ENCODE data around the gene SEZ6. TPM values are rescaled to one million over a fixed set of nuclear protein-coding genes. Genes with fewer than 3 reads are reported as not detected.

Gene SEZ6
- total RNA-seq, 6 donors from 2014 or later: 0.20 to 0.47 (median 0.30) TPM; not detected in 3

DNA sequence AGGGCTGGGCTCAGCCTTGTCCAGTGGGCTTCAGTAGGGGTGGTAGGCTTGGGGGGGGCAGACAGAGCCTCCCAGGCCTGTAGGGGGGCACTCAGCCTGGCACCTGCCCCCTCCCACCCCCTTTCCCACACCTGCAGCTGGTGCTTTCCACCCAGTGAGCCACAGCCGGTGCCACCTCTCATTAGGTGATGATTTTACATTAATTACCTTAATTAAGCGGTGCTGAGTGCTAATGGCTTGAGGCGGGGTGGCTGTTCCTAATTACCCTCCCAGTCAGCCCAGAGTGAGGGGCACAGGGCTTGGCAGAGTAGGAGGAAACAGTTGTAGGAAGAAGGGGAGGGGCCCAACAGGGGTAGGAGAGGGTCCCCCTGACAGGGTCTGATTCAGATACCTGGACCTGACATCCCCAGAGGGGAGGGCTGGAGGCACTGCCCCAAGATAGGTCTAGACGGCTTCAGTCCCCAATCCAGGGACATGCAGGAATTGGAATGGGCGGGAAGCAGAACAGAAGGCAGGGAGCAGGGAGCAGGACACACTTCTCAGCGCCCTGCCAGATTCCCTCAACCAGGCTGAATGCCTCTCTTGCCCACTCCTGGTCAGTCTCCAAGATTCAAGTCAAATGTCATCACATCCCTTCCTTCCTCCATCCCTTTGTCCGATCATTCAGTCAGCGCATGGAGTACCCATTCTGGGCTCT, 28.0 kb downstream of the SEZ6 start:
- Histone ChIP-seq H3K4me3 (no peak overlapping the region), H3K9me3 (no peaks in the 10 kb centered on the region), H3K27me3 (no peaks in the 10 kb centered on the region), H3K27ac (no peak overlapping the region), H3K4me1 (peaks cover 4 to 12% (median 9%) of the 10 kb centered on the region in 4 donors), H3K36me3 (no peaks in the 10 kb centered on the region)
- TF ChIP-seq, protein P1, sequence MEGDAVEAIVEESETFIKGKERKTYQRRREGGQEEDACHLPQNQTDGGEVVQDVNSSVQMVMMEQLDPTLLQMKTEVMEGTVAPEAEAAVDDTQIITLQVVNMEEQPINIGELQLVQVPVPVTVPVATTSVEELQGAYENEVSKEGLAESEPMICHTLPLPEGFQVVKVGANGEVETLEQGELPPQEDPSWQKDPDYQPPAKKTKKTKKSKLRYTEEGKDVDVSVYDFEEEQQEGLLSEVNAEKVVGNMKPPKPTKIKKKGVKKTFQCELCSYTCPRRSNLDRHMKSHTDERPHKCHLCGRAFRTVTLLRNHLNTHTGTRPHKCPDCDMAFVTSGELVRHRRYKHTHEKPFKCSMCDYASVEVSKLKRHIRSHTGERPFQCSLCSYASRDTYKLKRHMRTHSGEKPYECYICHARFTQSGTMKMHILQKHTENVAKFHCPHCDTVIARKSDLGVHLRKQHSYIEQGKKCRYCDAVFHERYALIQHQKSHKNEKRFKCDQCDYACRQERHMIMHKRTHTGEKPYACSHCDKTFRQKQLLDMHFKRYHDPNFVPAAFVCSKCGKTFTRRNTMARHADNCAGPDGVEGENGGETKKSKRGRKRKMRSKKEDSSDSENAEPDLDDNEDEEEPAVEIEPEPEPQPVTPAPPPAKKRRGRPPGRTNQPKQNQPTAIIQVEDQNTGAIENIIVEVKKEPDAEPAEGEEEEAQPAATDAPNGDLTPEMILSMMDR (IDR thresholded peaks at IDR 0.05): no peak
- TF ChIP-seq POLR2AphosphoS5 (IDR thresholded peaks at IDR 0.05) (no peak), POLR2A (IDR thresholded peaks at IDR 0.05) (no peak), EP300 (IDR thresholded peaks at IDR 0.05) (no peak)
- 80 to 85% methylated on average over 8 of the region's 8 CpGs for WGBS, 2 donors
- no peak for ATAC-seq (ENCODE audit: low FRiP score in 2 of 2)
- DNase-seq: no peak

- 90% methylated on average over 2 of the region's 5 CpGs; no CpG with 5 or more reads in 1 of the 2 donors for WGBS, 2 donors
- Histone ChIP-seq H3K36me3 (no peaks in the 10 kb centered on the region), H3K27me3 (no peaks in the 10 kb centered on the region), H3K4me1 (peaks cover 0 to 8% (median 0%) of the 10 kb centered on the region in 4 donors), H3K4me3 (no peak overlapping the region), H3K9me3 (no peaks in the 10 kb centered on the region), H3K27ac (no peak overlapping the region)
- no peak for ATAC-seq (ENCODE audit: low FRiP score in 2 of 2)
- DNase-seq: no peak
- no peak for TF ChIP-seq EP300 (IDR thresholded peaks at IDR 0.05)
- no peak for TF ChIP-seq POLR2A (IDR thresholded peaks at IDR 0.05)
Observed at GRCh38 chr17:28975646-28976045, 30.2 kb downstream of the SEZ6 start.

GRCh38 chr17:28975031-28975430, 30.8 kb downstream of the SEZ6 start:
- Histone ChIP-seq H3K36me3 (no peaks in the 10 kb centered on the region), H3K4me3 (no peak overlapping the region), H3K27me3 (no peaks in the 10 kb centered on the region), H3K4me1 (peaks cover 0 to 13% (median 0%) of the 10 kb centered on the region in 4 donors), H3K27ac (no peak overlapping the region), H3K9me3 (no peaks in the 10 kb centered on the region)
- DNase-seq (no peak), ATAC-seq (ENCODE audit: low FRiP score in 2 of 2) (no peak)
- TF ChIP-seq EP300 (IDR thresholded peaks at IDR 0.05) (no peak), POLR2AphosphoS5 (IDR thresholded peaks at IDR 0.05) (no peak), POLR2A (IDR thresholded peaks at IDR 0.05) (no peak)
- TF ChIP-seq, protein P1 (IDR thresholded peaks at IDR 0.05): no peak
- 95% methylated on average over 2 of the region's 2 CpGs; no CpG with 5 or more reads in 1 of the 2 donors for WGBS, 2 donors

DNA sequence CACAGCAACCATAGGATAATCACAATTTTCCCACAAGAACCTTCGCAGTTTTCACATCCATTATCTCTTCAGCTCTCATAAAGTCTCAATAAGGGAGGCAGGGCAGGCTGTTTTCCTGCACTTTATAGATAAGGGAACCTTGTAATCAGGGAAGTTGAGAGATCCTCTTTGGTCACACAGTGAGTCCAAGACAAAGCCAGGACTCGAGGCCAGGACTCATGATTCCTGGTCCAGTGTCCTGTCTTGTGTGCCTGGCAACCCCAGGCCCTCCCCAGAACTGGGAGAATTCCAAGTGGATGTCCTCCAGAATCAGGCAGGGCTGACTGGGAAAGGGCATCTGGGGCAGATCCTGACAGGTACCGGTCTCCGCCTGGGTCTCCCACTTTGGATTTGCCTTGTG, 31.4 kb downstream of the SEZ6 start:
- no peaks in the 10 kb centered on the region for H3K27me3 ChIP-seq
- no peak overlapping the region for H3K27ac ChIP-seq
- TF ChIP-seq EP300 (IDR thresholded peaks at IDR 0.05) (no peak), POLR2A (IDR thresholded peaks at IDR 0.05) (no peak), POLR2AphosphoS5 (IDR thresholded peaks at IDR 0.05) (no peak)
- TF ChIP-seq, protein P1 (IDR thresholded peaks at IDR 0.05): no peak
- DNase-seq: no peak
- H3K9me3 ChIP-seq: no peaks in the 10 kb centered on the region
- no peaks in the 10 kb centered on the region for H3K36me3 ChIP-seq
- 80 to 90% methylated on average over 4 of the region's 4 CpGs for WGBS, 2 donors
- no peak for ATAC-seq (ENCODE audit: low FRiP score in 2 of 2)
- peaks cover 0 to 19% (median 0%) of the 10 kb centered on the region in 4 donors for H3K4me1 ChIP-seq
- H3K4me3 ChIP-seq: no peak overlapping the region

DNA sequence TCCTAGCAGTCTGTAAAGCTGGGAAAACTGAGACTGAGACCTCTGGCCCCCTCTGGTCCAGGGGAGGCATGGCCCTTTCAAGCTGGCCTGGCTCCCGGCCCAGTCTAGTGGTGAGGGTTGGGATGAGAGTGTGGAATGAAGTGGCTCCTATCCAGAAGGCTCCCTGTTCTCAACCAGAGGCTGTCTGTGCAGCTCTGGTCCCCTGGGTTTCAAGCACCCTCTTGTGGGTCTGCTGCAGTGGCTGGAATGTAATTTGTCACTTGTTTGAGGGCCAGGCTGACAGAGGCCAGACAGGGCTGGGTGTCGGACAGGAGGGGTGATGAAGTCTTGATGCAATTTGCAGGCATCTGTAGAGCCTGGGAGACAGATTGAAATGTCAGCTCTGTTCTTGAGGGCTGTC, 32.4 kb downstream of the SEZ6 start:
- H3K36me3 ChIP-seq: no peaks in the 10 kb centered on the region
- ATAC-seq (ENCODE audit: low FRiP score in 2 of 2) (peak; percentile 2 to 52), DNase-seq (peak in 1 of 2 donors; percentile 37)
- no peaks in the 10 kb centered on the region for H3K9me3 ChIP-seq
- H3K4me3 ChIP-seq: no peak overlapping the region
- TF ChIP-seq EP300 (IDR thresholded peaks at IDR 0.05) (no peak), POLR2A (IDR thresholded peaks at IDR 0.05) (no peak), POLR2AphosphoS5 (IDR thresholded peaks at IDR 0.05) (no peak)
- TF ChIP-seq, protein P1 (IDR thresholded peaks at IDR 0.05): no peak
- no peak overlapping the region for H3K27ac ChIP-seq
- peaks cover 0 to 19% (median 0%) of the 10 kb centered on the region in 4 donors for H3K4me1 ChIP-seq
- 65 to 72% methylated on average over 2 of the region's 2 CpGs for WGBS, 2 donors
- no peaks in the 10 kb centered on the region for H3K27me3 ChIP-seq
